GM18861 (cell line): ENCODE results near the gene LRCOL1.
"Not testable (repeated sequence)": the region's sequence is repeated elsewhere in the genome, so short reads cannot be mapped to it uniquely, and the experiment has no call there.

Experiments
- ATAC-seq: cut with Tn5 transposase; IDR thresholded peaks from one replicate; pipeline ENCODE4 v1.9.1; 2021; ENCODE audit not compliant: unreplicated experiment

LRCOL1 gene

GRCh38 chr12:132603240-132604150 lies 6.9 kb downstream of the LRCOL1 start:
- no peak for ATAC-seq

DNA sequence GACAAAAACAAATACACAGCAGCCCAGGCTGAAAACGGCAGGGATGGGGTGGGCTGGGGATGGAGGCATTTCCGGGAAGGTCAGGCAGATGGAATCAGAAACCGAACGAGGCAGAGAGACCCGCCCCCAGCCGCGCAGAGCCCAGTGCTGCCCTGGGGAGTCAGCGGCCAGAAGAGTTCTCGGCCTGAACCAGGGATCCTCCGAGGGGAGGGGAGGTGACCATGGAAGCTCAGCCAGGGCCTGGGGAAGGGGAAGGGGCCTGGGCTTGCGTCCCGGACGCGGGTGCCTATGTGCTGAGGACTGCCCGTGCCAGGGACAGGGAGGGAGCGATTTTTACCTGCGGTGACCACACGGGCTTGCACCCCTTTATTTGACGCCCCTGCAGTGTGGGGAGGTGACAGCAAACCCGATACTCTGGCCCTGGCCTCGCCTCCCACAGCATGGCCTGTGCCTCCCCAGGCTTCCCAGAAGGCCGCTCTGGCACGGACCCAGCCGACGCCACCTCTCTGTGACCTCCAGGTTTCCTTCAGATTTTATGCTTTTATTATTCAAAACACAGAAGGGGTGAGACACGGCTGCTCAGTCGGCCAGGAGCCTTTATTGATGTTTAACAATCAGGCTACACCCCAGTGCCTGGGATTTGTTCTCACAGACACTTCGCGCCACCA lies 7.7 kb downstream of the LRCOL1 start:
- no peak for ATAC-seq

DNA sequence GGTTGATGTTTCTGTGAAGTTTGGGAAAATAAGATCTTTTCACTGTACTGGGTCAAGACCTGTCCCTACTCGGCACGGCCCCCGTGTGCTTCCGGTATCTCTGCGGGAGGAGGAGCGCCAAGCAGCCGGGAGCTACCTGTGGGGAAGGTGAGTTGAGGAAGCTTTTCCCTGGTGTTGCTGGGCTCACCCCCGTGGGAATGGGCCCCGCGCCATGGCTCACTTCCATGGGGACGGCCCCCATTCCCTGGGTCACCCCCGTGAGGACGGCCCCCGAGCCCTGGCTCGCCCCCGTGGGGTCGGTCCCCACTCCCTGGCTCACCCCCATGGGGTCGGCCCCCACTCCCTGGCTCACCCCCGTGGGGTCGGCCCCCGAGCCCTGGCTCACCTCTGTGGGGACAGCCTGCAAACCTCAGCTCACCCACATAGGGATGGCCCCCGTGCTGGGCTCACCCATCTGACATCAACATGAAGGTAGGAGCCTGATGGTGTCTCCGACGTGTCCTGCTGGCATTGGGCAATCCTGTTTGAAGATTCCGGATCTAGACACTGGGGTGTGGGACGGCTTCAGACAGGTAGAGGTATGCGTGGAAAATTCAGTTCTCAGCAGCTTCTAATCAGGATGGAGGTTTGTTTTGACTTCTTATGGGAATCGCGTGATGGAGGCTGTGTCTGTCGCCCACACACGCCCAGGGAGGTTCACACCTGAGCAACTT lies 9.1 kb downstream of the LRCOL1 start:
- no peak for ATAC-seq

DNA sequence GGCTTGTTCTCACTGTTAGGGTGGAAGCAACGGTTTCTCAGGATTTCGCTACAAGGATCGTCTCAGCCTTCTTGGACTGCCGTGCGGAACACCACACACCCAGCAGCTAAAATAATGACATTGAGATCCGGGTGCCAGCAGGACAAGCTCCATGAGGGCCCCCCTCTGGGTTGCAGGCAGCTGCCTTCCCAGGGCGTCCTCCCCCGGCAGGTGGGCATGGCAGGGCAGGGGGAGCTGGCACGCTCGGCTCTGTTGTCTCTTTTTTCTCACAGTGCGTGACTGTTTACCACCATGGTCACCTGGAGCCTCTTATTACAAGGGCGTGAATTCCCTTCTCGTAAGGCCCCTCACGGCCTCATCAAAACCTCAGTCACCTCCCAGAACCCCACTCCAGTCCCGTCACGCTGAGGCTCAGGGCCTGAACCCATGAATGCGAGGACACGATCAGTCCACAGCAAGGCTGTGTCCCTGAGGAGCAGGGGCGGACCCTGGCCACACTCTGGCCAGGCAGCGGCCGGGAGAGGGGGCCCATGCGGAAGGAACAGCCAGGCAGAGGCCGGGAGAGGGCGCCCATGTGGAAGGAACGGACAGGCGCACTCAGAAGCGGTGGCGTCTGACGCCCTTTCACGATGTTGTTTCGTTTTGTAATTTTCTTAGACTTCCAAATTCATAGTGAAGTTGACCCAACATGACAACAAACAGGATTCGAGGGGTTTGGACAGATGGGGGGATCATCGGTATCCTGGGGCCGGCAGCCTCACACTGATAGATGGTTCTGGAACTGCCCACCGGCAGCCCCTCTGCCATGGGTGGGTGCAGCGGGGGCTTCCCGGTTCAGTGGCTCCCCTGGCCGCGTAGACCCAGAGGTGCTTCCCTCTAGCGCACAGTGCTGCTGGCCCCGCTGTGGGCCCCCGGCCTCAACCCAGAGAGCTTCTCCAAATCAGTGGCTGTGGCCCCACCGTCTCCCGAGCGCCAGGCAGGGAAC lies 10.0 kb downstream of the LRCOL1 start:
- ATAC-seq, result no peak

DNA sequence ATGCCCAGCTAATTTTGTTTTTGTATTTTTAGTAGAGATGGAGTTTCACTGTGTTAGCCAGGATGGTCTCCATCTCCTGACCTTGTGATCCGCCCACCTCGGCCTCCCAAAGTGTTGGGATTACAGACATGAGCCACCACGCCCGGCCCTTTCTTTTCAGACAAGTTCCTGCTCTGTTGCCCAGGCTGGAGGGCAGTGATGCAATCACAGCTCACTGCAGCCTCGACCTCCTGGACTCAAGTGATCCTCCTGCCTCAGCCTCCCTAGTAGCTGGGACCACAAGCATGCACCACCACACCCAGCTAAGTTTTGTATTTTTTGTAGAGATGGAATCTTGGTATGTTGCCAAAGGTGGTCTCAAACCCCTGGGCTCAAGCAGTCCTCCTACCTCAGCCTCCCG lies 10.9 kb downstream of the LRCOL1 start:
- not testable (repeated sequence) for ATAC-seq

DNA sequence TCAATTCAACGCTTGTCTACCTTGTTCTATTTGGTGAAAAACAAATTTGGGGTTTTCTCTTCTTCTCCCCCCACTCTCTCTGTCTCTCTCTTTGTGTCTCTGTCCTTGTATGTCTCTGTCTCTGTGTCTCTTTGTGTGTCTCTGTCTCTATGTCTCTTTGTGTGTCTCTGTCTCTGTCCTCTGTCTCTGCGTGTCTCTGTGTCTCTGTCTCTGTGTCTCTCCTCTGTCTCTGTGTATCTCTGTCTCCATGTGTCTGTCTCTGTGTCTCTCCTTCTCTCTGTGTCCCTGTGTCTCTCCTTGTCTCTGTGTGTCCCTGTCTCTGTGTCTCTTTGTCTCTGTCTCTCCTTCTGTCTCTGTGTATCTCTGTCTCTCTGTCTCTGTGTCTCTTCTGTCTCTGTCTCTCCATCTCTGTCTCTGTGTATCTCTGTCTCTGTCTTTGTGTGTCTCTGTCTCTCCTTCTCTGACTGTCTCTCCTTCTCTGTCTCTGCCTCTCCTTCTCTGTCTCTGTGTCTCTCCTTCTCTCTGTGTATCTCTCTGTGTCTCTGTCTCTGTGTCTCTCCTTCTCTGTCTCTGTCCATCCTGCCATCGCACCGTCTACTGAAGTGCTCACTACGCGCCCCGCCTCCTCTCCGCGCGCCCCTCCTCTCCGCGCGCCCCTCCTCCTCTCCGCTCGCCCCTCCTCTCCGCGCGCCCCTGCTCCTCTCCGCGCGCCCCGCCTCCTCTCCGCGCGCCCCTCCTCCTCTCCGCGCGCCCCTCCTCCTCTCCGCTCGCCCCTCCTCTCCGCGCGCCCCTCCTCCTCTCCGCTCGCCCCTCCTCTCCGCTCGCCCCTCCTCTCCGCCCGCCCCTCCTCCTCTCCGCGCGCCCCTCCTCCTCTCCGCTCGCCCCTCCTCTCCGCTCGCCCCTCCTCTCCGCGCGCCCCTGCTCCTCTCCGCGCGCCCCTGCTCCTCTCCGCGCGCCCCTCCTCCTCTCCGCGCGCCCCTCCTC lies 12.8 kb downstream of the LRCOL1 start:
- no peak for ATAC-seq

GRCh38 chr12:132596016-132596415 lies 14.4 kb downstream of the LRCOL1 start:
- ATAC-seq, result no peak

DNA sequence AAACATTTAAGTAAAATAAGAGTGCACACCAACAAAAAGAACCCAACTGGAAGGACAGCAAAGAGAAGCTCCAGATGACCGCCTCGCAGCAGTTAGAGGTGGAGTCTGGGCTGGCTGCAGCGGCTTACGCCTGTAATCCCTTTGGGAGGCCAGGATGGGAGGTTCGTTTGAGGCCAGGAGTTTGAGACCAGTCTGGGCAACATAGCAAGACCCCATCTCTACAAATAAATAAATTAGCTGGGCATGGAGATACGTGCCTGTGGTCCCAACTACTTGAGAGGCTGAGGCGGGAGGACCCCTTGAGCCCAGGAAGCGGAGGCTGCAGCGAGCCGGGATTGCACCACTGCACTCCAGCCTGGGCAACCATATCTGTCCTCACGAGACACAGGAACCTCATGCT lies 15.2 kb downstream of the LRCOL1 start:
- no peak for ATAC-seq

DNA sequence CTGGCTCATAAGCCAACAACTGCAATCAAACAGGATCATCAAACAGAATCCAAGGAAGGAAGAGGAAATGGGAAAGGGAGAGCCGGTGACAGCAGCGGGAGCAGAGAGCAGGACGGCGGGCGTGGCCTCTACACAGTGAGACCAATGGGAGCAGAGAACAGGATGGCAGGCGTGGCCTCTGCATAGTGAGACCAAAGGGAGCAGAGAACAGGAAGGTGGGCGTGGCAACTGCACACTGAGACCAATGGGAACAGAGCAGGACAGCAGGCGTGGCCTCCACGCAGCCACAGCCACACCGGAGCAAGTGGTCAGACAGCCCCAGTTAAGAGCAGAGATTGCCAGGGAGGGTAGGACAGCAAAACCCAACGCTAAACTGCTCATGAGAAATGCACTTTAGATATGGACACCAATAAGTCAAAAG lies 16.4 kb downstream of the LRCOL1 start:
- ATAC-seq, result peak; percentile 72

DNA sequence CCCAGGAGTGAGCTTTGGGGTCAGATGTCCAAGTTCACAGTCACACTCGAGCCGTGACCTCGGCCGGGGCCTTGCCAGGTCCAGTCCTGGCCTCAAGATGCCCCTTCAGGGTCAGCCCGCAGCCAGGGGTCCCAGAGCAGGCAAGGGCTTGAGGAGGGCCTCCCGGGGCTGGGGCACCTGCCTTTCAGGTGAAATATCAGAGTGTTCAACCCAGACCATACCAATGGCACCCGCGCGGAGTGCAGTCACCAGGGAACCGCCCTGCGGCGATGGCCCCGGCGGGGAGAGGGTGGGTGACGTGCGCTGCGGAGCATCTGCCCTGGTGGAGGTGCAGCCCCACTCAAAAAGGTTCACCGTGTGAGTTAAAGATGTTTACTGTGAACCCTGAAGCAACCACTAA lies 16.9 kb downstream of the LRCOL1 start:
- ATAC-seq, result no peak

DNA sequence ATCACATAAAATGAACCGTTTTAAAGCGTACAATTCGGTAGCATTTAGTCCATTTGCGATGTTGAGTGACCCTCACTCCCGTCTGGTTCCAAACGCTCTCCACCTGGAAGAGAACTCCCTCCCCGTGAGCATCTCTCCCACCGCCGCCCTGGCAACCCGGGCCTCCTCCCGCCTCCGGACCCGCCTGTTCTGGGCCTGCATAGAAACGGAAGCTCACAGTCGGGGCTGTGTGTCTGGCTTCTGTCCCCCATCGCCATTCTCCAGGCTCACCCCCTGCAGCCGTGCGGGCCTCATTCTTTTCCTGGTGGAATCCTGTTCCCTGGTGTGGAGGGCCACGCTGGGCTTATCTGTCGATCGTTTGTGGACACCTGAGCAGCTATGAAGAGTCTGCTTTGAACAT lies 17.3 kb downstream of the LRCOL1 start:
- ATAC-seq, result no peak

DNA sequence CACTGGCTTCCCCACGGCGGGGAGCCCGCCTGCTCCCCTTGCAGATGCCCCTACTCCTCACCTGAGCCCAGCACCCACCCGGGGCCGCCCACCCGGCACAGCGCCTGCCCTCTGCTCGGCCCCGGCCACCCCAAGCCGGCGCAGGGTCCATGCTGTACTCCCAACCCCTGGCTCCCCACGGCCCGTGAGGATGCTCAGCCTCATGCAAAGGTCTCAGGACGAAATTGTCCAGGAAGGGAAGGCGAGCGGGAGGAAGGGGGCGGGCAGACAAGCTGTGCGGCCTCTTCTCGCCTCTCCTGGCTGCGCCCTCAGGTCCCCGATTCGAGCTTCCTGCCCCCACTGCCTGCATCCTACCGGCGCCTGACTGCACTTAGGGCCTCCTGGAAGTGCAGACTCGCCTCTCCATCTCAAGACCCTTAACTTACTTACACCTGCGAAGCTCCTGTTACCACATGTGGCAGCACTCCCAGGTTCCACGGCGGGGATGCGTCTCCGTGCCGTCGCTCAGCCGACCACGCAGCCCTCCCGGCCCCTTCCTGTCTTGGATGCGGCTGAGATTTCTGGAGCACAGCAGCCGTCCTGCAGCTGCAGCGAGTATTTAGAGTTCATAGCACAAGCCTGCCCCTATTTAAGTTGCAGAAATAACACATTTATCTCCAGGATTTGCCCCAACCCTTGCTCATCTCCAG lies 18.0 kb downstream of the LRCOL1 start:
- ATAC-seq, result no peak

DNA sequence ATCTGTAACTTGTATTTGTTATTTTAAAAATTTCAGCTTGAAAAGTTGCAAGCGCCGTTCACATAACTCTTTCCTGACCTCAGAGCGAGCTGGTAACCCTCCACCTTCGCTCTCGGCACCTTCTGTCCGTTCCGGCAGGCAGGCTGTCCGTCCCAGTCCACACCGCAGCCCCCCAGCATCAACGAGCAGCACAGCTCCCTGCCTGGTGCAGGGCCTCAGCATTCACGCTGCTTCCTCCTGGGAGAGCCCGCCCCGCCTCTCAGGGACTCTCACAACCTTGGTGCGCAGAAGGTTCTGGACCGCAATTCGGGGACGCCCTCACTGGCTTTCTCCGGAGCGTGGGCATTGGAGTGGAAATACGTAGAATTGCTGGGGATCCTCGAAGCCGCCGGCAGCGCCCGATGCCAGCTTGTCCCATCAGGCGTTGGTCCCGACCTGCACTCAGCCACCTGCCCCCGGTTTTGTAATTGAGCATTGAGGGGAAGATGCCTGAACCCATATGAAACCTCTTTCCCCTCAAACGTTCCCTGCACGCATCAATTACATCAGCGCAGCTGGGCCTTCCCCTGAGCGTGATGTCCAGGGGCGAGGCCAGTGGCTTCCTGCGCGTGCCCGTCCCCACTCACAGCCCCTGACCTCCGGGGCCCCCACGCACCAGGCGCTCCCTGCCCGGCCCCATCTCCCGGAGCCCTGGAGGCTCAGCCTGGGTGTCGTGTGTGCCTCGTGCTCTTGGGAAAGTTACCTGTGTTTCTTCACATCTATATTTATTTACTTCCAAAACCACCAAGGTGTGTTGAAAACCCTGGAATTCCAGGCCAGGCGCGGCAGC lies 19.1 kb downstream of the LRCOL1 start:
- no peak for ATAC-seq

- no peak for ATAC-seq
Observed at GRCh38 chr12:132588821-132589669, 21.3 kb downstream of the LRCOL1 start.

- ATAC-seq, result no peak
Observed at GRCh38 chr12:132588319-132588718, 22.1 kb downstream of the LRCOL1 start.

DNA sequence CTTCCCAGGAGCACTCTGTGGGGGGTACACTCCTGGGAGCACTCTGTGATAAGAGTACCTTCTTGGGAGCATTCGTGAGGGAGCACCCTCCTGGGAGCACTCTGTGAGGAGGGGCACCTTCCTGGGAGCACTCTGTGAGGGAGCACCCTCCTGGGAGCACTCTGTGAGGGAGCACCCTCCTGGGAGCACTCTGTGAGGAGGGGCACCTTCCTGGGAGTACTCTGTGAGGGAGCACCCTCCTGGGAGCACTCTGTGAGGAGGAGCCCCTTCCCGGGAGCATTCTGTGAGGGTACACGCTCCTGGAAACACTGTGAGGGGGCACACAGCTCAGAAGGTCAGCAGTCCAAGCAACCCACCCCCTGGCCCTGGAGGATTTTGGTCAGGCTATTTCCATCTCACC lies 22.6 kb downstream of the LRCOL1 start:
- ATAC-seq, result no peak

GRCh38 chr12:132586929-132587328 lies 23.5 kb downstream of the LRCOL1 start:
- ATAC-seq, result no peak
